ENCODE measurements around the gene UFSP2.
"Not testable (repeated sequence)": the region's sequence is repeated elsewhere in the genome, so short reads cannot be mapped to it uniquely, and the experiment has no call there.

The UFSP2 gene

DNA sequence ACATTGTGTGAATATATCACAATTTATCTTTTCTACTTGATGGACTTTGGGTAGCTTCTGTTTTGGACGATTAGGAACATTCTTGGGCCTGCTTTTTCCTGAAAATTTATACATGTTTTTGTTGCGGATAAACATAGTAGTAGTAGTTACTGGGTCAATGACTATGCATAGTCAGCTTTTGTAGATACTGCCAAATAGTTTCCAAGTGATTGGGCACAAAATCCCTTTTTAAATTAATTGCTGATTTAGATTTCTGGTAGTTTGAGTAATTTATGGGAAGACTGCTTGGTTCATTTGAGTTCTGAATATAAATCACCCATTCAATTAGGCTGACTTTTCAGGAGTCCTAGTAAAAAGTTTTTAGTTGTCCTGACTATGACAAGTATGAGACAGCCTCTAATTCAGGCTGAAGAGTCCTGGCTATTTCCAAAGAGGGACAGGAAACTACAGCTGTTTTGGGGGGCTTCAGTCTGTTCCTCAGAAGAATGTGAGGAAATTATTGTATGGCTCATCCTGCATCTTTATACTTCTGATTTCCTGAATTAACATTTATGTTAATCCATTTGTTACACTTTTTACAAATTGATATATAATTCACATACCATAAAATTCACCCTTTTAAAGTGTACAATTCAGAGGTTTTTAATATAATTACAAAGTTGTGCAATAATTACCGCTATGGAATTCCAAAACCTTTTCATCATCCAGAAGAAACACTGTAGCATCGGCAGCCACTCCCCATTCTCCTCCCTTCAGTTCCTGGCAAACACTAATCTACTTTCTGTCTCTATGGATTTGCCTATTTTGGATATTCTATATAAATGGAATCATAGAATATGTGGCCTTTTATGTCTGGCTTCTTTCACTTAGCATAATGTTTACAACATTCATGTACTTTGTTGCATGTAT, 44.2 kb downstream of the UFSP2 start:
- DNase-seq = no peak

DNA sequence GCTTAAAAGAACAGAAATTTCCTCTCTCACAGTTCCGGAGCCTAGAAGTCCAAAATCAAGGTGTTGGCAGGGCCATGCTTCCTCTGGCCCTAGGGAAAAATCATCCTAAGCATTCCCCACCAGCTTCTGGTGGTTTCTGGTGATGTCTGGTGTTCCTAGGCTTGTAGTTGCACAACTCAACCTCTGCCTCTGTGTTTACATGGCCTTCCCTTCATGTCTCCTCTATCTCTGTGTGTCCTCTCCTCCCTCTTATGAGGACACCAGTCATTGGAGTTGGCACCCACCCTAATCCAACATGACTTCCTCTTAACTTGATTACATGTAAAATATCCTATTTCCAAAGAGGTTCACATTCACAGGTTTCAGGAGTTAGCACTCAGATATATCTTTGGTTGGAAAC, 45.4 kb downstream of the UFSP2 start:
- no peak for DNase-seq

DNA sequence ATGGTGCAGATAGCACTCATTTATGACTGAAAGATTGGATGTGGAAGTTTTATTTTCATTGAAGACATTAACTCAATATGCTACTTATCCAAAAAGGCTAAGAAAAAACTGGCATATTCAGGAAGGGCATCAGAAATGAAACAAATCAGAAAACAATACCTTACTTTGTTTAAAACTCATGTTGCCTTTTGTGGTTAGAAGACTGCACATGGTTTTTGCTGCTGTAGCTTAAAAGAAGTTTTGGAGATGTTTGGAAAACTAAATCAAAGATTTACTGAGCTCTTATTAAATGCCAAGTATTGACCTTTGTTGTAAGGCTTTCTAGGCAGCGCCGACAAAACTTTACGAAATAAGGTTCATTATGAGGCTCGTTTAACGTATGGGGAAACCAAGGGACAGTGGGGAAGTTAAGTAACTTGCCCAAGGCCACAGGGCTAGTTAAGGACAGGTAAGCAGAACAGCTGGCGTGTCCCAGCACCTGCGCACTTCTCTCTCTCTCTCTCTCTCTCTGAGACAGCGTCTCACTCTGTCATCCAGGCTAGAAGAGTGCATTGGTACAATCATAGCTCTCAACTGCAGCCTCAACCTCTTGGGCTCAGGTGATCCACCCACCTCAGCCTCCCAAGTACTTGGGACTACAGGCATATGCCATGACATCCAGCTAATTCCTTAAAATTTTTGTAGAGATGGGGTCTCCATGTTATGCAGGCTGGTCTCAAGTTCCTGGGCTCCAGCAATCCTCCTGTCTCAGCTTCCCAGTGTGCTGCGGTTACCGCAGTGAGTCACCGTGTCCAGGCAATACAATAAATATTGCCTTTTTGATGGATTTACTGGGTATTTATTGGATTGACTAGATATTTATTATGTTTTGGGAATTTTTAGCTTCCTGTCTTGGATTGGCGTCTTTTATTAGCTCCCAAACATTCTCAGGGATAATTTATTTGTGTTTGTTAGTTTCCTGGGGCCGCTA, 46.2 kb downstream of the UFSP2 start:
- DNase-seq = no peak

DNA sequence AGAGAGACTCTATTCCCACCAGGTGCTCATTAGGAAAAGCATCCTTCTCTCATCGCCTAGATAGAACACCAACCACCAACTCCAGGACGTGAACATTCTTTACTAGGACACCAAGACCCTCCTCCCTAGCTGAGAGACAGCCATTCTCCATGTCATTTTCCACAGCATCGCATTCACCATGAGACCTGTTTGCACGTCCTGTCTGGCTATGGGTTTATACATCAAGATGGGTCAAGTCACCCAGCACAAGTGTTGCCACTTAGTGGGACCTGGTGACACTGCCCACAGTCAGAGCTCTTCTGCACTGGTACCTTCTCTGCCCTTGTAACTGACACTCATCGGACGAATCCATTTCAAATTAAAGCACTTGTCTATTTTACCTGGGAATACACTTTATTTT, 47.5 kb downstream of the UFSP2 start:
- no peak for DNase-seq

DNA sequence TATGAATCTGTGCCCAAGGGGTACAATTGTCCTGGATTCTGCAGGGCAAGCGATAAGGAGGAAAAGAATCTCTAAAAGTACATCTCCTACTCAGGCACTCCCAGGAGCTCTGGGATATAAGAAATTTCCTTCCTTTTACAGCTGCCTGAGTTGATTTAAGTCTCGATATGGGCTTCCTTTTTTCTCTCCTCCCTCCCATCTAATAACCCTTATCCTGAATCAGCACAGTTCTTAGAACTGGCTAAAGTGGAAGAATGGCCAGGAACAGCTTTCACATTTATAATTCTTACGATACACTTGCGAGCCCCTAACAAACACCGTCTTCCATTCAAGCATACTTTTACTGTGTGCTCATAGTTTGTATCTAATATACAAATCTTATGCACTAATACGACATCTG, 51.2 kb downstream of the UFSP2 start:
- no peak for DNase-seq

DNA sequence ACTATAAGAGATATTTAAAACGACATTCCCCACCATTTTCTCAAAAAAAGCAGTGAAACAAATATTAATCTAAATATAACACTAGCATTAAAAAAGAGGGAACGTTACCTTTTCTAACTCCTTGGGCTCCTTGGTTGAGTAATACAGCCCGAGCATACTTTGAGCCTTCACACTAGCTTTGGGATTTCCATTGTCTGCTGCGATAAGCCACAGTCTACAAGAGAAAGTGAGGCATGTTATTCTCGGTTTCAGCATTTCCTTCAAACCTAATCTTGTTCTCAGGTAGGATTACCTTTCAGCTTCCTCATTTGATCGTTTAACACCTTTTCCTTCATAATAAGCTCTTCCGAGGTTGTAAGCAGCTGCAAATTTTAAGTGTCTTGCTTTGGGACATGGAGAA, 51.7 kb downstream of the UFSP2 start:
- no peak for DNase-seq

DNA sequence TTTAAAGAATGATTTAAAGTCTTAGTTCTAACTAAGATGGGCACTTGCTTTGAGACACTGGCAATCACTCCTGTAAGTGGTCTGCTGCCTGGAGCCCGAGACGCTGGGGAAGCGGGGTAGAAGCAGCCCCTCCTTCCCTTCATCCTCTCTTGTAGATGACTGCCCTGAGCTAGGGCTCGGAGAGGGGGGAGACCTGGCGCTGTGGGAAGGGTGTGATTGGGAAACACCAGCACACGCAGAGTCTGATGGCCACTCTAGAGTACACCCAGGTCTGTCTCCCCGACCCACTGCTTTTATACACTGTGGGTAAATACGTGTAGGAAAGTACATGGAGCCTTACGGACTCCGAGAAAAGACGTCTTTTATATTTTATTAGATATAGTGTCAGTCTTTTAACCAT, 54.1 kb downstream of the UFSP2 start:
- DNase-seq = no peak

DNA sequence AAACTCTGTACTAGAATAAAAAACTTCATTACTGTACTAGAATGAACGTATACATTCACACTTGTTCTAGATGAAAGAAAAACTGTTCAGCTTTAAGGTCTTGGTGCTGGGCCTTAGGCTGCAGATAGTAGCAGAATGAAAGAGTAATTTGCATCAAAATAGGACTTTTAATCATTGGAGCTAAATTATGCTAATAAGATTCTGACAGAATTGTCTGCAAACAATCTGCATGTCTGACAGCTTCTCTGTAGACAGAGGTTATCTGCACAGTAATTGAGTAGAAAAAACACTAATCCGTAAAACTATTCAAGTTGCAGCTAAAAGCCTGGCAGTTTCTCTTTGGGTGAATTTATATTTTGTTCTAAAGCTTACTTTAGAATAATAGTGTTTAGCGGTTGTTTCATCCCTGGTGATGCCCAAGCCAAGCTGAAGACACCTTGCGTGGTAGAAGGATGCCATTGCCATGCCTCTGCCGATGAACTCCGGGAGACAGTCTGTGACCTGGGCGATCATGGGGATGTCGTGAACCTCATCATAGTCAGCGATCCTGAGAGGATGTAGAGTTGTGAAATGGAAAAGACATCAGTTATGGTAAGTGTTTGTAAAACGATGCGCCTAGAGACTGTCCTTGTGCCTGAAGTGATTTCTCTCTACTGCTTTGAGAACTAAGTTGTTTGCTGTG, 55.4 kb downstream of the UFSP2 start:
- DNase-seq = no peak

DNA sequence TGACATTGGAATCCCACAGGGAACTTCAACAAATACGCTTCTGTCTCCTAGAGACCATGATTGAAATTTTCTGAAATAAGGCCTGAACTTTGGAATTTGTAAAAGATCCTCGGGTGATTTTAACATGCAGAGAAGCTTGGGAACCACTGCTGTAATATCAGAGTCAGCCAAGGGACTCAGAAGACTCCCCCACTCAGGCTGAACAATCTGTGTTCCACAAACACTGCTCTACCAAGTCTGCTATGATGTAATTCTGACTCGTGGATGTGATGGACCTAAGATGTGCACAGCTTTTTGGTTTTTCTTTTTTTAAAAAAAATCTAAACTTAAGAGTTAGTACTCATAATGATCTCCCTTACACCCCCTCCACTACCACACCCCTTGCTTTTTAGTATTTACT, 56.0 kb downstream of the UFSP2 start:
- DNase-seq = no peak

DNA sequence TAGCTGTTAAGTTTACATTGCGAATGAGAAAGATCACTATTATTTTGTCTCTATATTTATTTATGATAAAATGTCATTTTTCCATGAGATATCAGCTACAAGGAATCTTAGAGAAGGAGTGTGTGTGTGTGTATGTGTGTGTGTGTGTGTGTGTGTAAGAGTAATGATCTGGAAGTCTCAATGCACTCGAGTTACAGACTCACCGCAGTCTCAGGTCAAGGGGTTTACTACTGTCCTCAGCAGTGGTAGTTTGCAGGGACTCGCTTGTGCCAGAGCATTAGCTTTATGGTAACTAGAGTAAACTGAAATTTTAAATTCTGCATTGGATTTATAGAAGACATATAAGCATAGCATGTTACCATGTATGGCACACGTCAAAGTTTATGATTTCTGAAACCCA, 60.9 kb downstream of the UFSP2 start:
- DNase-seq = no peak

DNA sequence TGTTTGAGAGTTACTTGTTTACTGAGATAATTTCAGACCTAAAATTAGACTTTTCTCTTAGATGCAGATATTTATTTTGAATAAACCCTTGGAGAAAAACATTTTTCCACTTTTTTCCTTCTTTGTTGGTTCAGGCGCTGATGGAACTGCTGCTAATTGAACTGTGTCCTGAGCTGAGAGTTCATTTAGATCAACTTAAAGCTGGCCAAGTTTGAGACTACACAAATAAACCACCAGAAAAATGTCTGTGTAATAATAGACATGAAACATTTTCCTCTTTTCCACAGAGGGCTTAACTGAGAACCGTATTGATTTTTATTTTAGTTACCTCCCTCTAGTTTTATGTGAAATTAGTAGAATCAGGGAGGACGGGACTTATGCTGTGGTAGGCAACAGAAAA, 62.5 kb downstream of the UFSP2 start:
- no peak for DNase-seq

DNA sequence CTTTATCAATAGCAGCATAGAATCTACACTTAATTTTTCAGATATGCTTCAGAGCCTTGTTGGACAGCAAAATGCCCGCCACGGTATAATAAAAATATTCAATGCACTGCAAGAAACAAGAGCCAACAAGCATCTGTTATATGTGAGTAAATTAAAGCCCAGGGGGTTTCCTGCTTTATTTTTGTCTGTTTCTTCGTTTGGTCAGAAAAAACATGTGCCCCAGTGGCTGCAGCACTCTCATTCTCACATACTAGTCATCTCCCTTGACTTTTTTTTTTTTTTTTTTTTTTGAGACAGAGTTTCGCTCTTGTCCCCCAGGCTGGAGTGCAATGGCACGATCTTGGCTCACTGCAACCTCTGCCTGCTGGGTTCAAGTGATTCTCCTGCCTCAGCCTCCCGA, 63.2 kb downstream of the UFSP2 start:
- not testable (repeated sequence) for DNase-seq

DNA sequence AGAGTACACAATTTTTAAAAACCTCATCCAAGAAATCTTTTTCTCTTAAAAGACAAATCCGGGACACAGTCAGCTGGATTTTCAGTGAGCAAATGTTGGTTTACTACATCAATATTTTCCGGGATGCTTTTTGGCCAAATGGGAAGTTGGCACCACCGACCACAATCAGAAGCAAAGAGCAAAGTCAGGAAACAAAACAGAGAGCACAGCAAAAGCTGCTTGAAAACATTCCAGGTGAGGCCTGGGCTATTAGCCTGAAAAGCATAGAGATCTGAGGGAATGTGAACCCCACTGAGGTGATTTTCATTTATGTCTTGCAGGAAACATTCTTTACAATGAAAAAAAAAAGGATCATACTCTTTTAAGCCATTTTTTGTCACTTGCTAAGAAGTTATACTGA, 63.9 kb downstream of the UFSP2 start:
- no peak for DNase-seq

DNA sequence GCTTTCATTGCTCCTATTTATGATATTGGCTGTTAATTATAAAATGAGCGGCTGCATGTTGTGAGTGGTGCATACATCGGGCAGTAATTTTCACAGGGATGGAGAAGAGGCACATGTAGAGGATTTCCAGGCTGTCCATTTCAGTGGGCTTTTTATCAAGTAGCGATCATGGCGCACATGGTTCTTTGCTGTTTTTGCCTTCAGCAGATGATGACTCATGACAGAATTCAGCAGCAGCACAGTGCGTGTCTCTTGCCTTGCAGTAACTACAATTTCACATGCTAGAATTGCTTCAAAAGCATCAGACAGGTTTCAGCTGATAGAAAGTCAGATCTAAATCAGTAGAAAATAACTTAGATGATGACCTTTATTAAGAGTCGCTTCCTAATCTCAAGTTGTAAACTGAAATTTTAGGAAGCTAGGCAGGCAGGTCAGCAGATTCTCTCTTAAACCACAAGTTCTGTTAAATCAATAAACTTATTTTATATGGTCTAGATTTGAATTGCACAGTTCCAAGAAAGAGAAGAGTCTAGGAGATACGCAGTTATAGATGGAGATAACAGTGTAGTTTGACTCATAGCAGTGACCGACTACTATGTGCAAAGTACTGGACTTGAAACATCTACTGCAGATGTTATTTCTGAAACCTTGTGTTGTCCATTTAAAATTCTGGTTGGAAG, 65.9 kb downstream of the UFSP2 start:
- no peak for DNase-seq

DNA sequence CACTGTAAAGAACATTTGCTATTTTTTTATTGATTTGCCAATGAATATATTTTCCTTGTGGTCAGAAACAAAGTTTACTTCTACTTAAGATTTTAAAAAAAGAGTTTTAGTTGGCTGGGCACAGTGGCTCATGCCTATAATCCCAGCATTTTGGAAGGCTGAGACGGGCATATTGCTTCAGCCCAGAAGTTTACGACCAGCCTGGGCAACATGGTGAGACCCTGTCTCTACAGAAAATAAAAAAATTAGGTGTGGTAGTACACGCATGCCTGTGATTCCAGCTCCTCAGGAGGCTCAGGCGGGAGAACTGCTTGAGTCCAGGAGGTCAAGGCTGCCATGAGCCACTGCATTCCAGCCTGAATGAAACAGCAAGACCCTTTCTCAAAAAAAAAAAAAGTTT, 66.8 kb downstream of the UFSP2 start:
- no peak for DNase-seq

DNA sequence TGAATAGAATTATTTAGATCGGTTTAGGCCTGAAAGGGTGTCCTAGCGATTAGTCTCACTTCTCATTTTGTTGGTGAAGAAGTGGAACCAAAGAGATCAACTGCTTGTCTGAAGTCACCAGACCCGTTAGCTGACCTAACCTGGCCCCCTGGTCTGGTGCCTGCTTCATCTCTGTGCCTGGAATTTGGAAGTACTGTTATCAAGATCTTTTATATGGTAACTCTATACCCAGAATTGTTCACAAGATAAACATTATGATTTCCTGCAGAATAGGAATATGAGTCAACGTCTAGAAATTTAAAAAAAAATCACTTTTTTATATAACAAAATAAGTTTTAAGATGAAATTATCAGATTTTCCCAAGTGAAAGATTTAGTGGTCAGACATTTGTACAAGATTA, 67.2 kb downstream of the UFSP2 start:
- DNase-seq = no peak

DNA sequence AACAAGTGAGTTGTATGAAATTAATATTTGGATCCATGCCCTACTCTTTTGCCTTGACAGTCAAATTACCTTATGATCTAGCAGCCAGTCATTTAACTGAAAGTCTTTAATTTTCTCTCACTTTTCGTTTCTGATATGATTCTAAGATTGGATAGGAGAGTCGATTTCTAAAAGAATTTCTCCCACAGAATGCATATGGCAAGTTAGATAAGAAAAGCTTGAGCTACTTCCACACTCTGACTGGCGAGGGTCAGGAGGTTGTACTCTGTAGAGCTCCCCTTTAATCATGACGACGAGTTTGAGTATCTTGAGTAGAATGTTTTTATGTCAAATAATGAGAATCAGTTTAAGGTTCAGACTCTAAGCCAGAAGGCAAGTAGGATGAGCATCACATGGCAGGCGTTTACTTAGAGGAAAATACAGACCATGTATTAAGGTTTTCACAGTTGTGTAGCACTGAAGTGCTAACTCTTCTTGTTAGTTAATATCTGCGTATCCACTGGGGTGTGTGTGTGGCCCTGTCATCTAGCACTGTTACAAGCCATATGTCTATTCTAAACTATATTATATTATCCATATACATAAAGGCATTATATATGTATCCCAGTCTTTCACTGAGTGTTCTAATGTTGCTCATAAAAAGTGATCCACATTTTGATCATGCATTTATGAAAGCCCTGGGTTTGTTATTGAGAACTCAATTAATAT, 67.9 kb downstream of the UFSP2 start:
- DNase-seq = no peak

DNA sequence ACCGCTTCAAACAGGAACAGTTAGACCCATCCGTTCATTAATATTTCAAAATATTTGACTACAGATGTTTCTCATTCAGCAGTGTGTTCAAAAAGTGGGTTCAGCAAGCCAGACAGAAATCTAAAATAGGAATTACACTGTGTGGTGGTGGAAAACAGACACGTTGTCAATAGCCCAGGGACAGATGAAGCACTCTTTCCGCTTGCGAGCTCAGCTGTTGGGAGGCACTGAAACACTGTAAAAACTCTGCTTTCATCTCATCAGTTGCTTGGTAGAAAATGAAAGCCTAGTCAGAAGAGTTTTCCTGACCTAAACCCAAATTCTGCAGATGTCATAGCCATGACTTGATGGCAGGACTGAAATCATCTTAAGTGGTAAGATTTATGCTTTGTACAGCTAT, 68.6 kb downstream of the UFSP2 start:
- DNase-seq = no peak

DNA sequence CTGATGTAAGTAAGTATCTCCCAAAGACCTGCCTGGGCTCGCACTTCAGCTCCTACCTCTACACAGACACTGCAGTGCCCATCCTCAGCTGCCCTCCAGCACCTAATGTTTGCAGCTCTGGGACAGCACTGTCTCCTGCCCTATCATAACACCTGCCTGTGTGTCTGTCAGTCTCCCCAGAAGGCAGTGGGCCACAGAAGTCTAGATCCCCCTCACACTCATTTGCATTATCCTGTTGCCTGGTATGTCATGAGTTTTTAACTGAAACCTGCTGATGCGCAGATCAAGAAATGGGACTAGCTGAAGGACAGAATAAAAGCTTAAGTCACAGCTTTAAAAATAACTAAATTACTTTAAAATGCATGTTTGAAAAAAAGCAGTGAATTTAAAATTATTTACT, 73.0 kb downstream of the UFSP2 start:
- no peak for DNase-seq

DNA sequence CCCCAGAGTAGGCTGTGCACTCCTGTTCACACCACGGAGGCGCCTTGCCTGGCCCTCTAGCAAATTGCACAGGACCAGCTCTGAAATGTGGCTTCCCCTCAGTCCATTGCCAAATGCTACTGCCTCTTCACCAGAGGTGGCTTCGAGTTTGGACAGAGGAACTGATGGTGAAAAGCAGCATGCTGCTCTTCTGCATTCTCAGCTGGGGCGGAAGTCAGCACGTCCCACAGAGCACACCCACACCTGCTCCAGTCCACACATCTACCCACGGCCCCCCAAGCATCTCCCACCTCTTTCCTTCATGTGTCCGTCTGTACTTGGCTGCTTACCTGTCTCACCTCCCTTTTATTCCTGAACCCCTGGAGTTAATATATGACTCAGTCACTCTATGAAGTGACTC, 73.6 kb downstream of the UFSP2 start:
- no peak for DNase-seq

DNA sequence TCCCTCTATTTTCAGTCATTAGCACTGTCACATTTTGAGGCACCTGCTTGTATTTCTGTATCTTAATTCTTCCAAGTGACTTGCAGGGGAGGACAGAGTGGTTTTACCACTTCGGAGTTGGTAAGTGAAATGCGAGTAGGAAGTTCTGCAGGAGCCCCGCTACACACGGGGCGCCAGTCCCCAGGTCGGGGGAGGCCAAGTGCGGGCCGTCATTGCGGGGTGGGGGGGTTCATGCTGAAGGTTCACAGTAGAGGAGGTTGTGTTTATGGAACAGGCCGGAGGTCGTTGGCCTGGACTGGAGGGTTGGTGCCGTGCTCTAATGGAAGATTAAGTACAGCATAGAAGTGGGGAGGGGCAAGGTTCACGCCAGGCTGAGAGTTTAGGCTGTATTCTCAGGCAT, 74.1 kb downstream of the UFSP2 start:
- DNase-seq = no peak

Data from activated gamma-delta T cell treated with Interleukin-2 at 50 U/mL for 16 hours (primary cell).